Esophagus muscularis mucosa (tissue), 4 donors: ENCODE measurements around the gene EIF3L. TPM values are rescaled to one million over a fixed set of nuclear protein-coding genes. Genes with fewer than 3 reads are reported as not detected.
A peak's percentile ranks its signal among the peaks of the same experiment; 100 is the strongest.

ENCODE experiments used
- DNase-seq: peaks from one replicate; pipeline ENCODE4 v3.0.0-alpha.2; 2017; ENCODE audit errors: extremely low spot score
- H3K27ac ChIP-seq, 4 donors: fragments of 200-600 bp; sonication (generic); replicated peaks in 1 of 4; 1 replicate in 3 of 4; 2 replicates in 1 of 4; pipeline ENCODE4 v1.5.1; 2016 to 2019; ENCODE audit warnings: mild to moderate bottlenecking in 1 of 4
- H3K27me3 ChIP-seq, 4 donors: fragments of 200-600 bp; sonication (generic); one replicate each; pipeline versions ENCODE4 v1.5.1 to v1.6.0; 2016 to 2019
- H3K36me3 ChIP-seq, 4 donors: fragments of 200-600 bp; sonication (generic); one replicate each; pipeline ENCODE4 v1.5.1; 2016 to 2019
- H3K4me1 ChIP-seq, 4 donors: fragments of 200-600 bp; sonication (generic); one replicate each; pipeline ENCODE4 v1.5.1; 2016 to 2019
- H3K4me3 ChIP-seq, 4 donors: fragments of 200-600 bp; sonication (generic); 1 replicate in 2 of 4; 2 replicates in 2 of 4; pipeline ENCODE4 v1.5.1; 2016 to 2019; ENCODE audit warnings: mild to moderate bottlenecking in 4 of 4, moderate library complexity in 1 of 4
- H3K9me3 ChIP-seq, 4 donors: fragments of 200-600 bp; sonication (generic); 1 replicate in 3 of 4; 2 replicates in 1 of 4; pipeline ENCODE4 v1.5.1; 2016 to 2019
- EP300 ChIP-seq: sonication (generic); formaldehyde crosslinking; IDR thresholded peaks from one replicate; pipeline ENCODE4 v1.6.1; 2017; ENCODE audit warnings: antibody characterized with exemption
- POLR2A ChIP-seq: fragments of 450-650 bp; IDR thresholded peaks from one replicate; pipeline ENCODE4 v1.6.1; 2017; ENCODE audit warnings: antibody characterized with exemption, moderate library complexity, mild to moderate bottlenecking, low read depth
- POLR2AphosphoS5 ChIP-seq, 2 donors: sonication (generic); formaldehyde crosslinking; IDR thresholded peaks; one replicate each; pipeline ENCODE4 v1.6.1; 2017; ENCODE audit warnings: antibody characterized with exemption in 2 of 2
- WGBS: methylation state at CpG from one replicate; pipeline ENCODE4 v1.1.5; 2018; 5-methylcytosine and 5-hydroxymethylcytosine counted together
- intact Hi-C: fragments of 100-400 bp; cut with DNase I; formaldehyde crosslinking; loops from one replicate; pipeline ENCODE4 v1.15.1; 2023
- total RNA-seq, 4 donors: library from RNA; depleted of rRNA; stranded (reverse); fragments of >200 nt; gene quantifications; one replicate each; pipeline versions ENCODE4 v1.1.0 to v1.2.1, GENCODE V29; 2016
- TF ChIP-seq, protein P1 (sequence below), 3 experiments: fragments of 200-600 bp in 2 of 3; fragments of 450-650 bp in 1 of 3; sonication (generic) in 2 of 3; IDR thresholded peaks; one replicate each; pipeline ENCODE4 v1.5.1; 2017 to 2019; ENCODE audit warnings: antibody characterized with exemption in 3 of 3, mild to moderate bottlenecking in 2 of 3, moderate library complexity in 1 of 3

Gene EIF3L
- total RNA-seq, 4 donors from 2014 or later, result 348 to 494 (median 425) TPM

DNA sequence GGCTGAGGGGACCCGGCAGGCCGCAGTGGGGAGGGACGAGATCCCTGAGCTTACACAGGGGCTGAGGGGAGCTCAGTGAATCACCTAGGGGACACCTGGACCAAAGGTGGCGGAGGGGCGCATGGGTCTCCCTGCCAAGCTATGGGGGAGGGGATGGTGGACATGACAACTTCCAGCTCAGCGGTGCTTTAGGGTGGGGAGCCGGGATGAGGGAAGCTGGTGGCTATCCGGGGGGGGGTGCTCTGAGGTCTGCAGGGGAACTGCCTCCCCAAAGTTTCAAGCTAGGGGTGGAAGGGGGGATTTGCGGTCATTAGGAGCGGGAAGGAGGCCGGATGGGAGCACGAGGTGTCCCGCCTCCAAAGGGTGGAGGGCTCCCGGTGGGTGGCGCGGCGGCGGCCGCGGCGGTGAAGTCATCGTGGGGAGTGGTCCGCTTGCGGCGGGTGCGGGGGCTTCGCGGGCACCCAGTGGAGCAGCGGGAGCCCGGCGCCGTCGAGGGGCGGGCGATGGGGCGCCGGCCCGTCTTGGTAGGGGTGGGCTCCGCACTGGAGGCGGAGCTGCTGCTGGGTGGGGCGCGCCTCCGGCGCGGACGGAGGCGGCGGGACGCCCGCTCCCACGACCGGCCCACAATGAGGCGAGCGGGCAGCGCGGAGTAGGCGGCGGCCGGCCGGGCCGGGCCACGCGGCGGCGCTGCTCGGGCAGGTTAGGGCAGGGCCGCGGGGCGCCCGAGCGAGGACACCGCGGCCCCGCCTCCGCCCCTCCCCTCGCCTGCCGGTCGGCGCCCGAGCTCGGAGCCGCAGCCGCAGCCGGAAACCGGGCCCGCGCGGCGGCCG, 56.5 kb downstream of the EIF3L start, which contains the start of gene MICALL1:
Gene MICALL1 (plus strand): TSS at position 764 of the 830 bp plus-strand sequence. CDS start 126 bp downstream, outside the sequence.
- H3K9me3 ChIP-seq, result no peaks in the 10 kb centered on the region
- intact Hi-C loops, result no loop called here
- peaks cover 31 to 67% (median 63%) of the 10 kb centered on the region in 4 donors for H3K4me1 ChIP-seq
- DNase-seq, result no peak
- TF ChIP-seq POLR2A (no peak), POLR2AphosphoS5 (IDR thresholded peaks at IDR 0.05) (peak in 1 of 2 donors; percentile 62), EP300 (no peak)
- TF ChIP-seq, protein P1, sequence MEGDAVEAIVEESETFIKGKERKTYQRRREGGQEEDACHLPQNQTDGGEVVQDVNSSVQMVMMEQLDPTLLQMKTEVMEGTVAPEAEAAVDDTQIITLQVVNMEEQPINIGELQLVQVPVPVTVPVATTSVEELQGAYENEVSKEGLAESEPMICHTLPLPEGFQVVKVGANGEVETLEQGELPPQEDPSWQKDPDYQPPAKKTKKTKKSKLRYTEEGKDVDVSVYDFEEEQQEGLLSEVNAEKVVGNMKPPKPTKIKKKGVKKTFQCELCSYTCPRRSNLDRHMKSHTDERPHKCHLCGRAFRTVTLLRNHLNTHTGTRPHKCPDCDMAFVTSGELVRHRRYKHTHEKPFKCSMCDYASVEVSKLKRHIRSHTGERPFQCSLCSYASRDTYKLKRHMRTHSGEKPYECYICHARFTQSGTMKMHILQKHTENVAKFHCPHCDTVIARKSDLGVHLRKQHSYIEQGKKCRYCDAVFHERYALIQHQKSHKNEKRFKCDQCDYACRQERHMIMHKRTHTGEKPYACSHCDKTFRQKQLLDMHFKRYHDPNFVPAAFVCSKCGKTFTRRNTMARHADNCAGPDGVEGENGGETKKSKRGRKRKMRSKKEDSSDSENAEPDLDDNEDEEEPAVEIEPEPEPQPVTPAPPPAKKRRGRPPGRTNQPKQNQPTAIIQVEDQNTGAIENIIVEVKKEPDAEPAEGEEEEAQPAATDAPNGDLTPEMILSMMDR (IDR thresholded peaks at IDR 0.05), result peak; percentile 34 to 57 (median 47)
- 28% methylated on average over 14 of the region's 90 CpGs for WGBS
- no peaks in the 10 kb centered on the region for H3K36me3 ChIP-seq
- peak within 1 kb of the TSS; percentile 95 to 96 (median 96) for H3K27ac ChIP-seq
- H3K4me3 ChIP-seq, result peak within 1 kb of the TSS; percentile 82 to 98 (median 93)
- no peaks in the 10 kb centered on the region for H3K27me3 ChIP-seq

DNA sequence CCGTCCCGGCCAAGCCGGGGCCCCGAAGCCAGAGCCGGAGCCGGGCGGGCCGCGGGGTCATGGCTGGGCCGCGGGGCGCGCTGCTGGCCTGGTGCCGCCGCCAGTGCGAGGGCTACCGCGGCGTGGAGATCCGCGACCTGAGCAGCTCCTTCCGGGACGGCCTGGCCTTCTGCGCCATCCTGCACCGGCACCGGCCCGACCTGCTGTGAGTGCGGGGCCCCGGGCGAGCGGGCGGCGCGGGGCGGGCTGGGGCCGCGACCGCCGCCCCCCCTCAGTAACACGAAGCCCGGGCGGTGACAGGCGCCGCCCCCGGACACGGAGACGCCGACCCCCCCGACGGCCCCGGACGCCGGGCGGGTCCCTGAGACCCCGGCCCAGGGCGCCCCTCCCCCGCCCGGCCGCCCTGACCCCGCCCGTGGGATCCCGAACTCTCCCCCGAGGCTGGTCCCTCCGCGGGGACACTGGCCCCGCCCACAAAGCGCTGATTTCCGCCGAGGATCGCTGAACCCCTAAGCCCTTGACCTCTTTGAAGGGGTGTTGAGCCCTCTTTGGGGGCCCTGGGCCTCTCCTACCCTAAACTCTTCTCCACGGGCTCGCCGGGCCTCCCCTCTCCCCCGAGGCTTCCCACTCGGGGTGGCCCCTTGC, 57.3 kb downstream of the EIF3L start:
- Histone ChIP-seq H3K4me3 (peak overlapping the region; percentile 82 to 98 (median 93)), H3K27me3 (no peaks in the 10 kb centered on the region), H3K36me3 (no peaks in the 10 kb centered on the region), H3K4me1 (peaks cover 38 to 67% (median 66%) of the 10 kb centered on the region in 4 donors), H3K27ac (peak overlapping the region; percentile 95 to 96 (median 96)), H3K9me3 (no peaks in the 10 kb centered on the region)
- no peak for DNase-seq
- TF ChIP-seq POLR2AphosphoS5 (IDR thresholded peaks at IDR 0.05) (no peak), EP300 (no peak), POLR2A (no peak)
- TF ChIP-seq, protein P1 (IDR thresholded peaks at IDR 0.05), result no peak
- intact Hi-C loops, result no loop called here
- 1% methylated on average over 13 of the region's 75 CpGs for WGBS

DNA sequence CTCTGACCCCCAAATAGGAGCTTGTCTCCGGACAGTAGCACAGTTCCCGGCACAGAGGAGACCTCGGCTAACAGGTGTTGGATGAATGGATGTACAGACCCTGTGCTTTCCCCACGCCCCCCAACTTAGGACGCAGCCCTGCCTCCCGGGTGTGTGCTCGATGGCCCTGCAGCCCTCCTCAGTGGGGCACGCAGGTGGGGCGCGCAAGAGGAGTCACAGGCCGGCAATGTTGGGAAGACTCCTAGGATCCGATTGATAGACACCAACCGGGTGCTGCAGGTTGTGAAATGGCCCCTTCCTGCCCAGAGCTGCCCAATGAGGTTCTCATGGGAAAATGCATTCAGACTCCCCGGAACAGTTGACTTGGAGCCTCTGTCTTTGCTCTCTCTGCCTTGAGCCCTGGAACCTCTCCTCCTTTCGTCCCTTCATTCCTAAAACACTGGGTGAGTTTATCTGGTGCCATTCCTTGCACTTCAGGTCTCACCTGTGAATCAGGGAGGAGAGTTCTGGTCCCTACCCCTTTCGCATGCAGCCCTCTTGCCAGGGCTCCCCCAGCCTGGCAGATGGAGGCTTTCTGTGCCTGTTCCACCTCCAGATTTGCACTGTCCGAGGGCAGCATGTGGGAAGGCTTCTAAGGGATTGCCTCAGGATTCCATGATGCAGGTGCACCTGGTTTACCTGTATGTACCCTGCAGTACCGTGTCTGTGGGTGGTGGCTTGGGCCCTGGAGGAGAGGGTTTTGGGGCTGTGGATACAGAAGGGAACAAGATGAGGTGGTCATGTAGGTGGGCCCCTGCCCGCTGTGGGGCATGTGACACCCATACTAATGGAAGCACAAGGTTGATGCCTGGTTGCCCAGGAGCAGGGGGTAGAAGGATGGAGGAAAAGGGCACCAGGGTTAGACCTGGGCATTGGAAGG, 58.1 kb downstream of the EIF3L start:
- Histone ChIP-seq H3K4me1 (peaks cover 45 to 72% (median 71%) of the 10 kb centered on the region in 4 donors), H3K36me3 (peaks cover 0 to 6% (median 4%) of the 10 kb centered on the region in 4 donors), H3K9me3 (no peaks in the 10 kb centered on the region), H3K27ac (peak overlapping the region; percentile 95 to 96 (median 96)), H3K27me3 (no peaks in the 10 kb centered on the region), H3K4me3 (peak overlapping the region; percentile 82 to 98 (median 93))
- intact Hi-C loops, result no loop called here
- TF ChIP-seq POLR2A (no peak), POLR2AphosphoS5 (IDR thresholded peaks at IDR 0.05) (peak in 1 of 2 donors; percentile 40)
- no peak for DNase-seq
- 38% methylated on average over 16 of the region's 19 CpGs for WGBS

DNA sequence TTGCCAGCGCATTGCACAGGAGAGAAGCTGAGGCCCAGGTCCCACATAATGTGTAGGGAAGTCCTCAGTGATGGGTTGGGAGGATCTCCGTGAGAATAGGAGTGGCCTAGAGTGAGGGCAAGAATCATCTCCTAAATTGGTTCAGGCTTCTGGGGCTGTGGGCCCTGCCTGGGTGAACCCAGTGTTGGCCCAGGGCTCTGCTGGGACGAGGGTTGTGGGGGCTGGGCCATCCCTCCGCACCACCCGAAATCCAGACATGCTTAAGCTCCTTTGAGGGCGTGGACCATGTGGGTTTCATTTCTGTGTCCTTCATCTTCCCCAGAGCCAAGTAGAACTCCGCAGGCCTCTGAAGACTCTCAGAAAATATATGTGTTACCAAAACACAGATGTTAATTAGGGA, 60.5 kb downstream of the EIF3L start:
- DNase-seq, result no peak
- H3K4me3 ChIP-seq, result peak overlapping the region in 3 of 4 donors; percentile 15 to 26 (median 15)
- TF ChIP-seq, protein P1 (IDR thresholded peaks at IDR 0.05), result no peak
- peak; percentile 47 to 61 for TF ChIP-seq POLR2AphosphoS5 (IDR thresholded peaks at IDR 0.05)
- H3K4me1 ChIP-seq, result peaks cover 48 to 85% (median 76%) of the 10 kb centered on the region in 4 donors
- no peaks in the 10 kb centered on the region for H3K9me3 ChIP-seq
- H3K27ac ChIP-seq, result peak overlapping the region; percentile 95 to 96 (median 96)
- H3K27me3 ChIP-seq, result no peaks in the 10 kb centered on the region
- WGBS, result 39% methylated on average over 7 of the region's 7 CpGs
- intact Hi-C loops, result no loop called here
- H3K36me3 ChIP-seq, result peaks cover 18 to 31% (median 26%) of the 10 kb centered on the region in 4 donors
